A673 (cell line): ENCODE measurements around the gene NPTX1. TPM values are rescaled to one million over a fixed set of nuclear protein-coding genes. Genes with fewer than 3 reads are reported as not detected.

Experiments used
- BruUV-seq: library from RNA; stranded (reverse); fragments of 400-500 nt; replicated peaks from 2 replicates; lab custom pipeline; 2021; lab: Mats Ljungman, UMichigan
- CTCF ChIA-PET: fragments of 300-600 bp; sonication (Branson Sonifier 250); formaldehyde crosslinking; loops from one replicate; lab custom pipeline; 2022; ENCODE audit warnings: antibody characterized with exemption; lab: Charles Lee
- POLR2A ChIA-PET: fragments of 300-600 bp; sonication (Branson Sonifier 250); formaldehyde crosslinking; loops from one replicate; lab custom pipeline; 2022; ENCODE audit warnings: antibody characterized with exemption; ENCODE audit not compliant: low non-redundant PET; lab: Charles Lee
- DNase-seq: peaks from one replicate; pipeline ENCODE4 v3.0.0-alpha.2; 2015; ENCODE audit warnings: low spot score
- H3K27ac ChIP-seq: fragments of 200-600 bp; sonication (generic); 2 replicates; pipeline ENCODE4 v1.5.1; 2016; ENCODE audit warnings: mixed run types, low read depth, mild to moderate bottlenecking, mixed read lengths, antibody characterized with exemption, low read length; ENCODE audit not compliant: poor library complexity, severe bottlenecking
- H3K27me3 ChIP-seq: fragments of 200-600 bp; sonication (generic); replicated peaks from 2 replicates; pipeline ENCODE4 v1.6.1; 2017; ENCODE audit warnings: mixed run types, low read depth, mild to moderate bottlenecking, mixed read lengths, antibody characterized with exemption, low read length; ENCODE audit not compliant: insufficient read depth, poor library complexity
- H3K36me3 ChIP-seq: fragments of 200-600 bp; sonication (generic); 2 replicates; pipeline ENCODE4 v1.6.1; 2016; ENCODE audit warnings: mixed run types, mild to moderate bottlenecking, mixed read lengths, antibody characterized with exemption, low read length; ENCODE audit not compliant: insufficient read depth, poor library complexity, severe bottlenecking
- H3K4me1 ChIP-seq: fragments of 200-600 bp; sonication (generic); 2 replicates; pipeline ENCODE4 v1.6.1; 2017; ENCODE audit warnings: mixed run types, mild to moderate bottlenecking, mixed read lengths, antibody characterized with exemption, low read length; ENCODE audit not compliant: insufficient read depth, poor library complexity, severe bottlenecking
- H3K4me3 ChIP-seq: fragments of 200-600 bp; sonication (generic); 2 replicates; pipeline ENCODE4 v1.5.1; 2016; ENCODE audit warnings: low read depth, mixed run types, mild to moderate bottlenecking, mixed read lengths, low read length; ENCODE audit not compliant: poor library complexity, severe bottlenecking
- H3K9me3 ChIP-seq: fragments of 200-600 bp; sonication (generic); 2 replicates; pipeline ENCODE4 v1.6.1; 2016; ENCODE audit warnings: mixed run types, low read depth, mild to moderate bottlenecking, mixed read lengths, antibody characterized with exemption, low read length; ENCODE audit not compliant: poor library complexity, severe bottlenecking
- EZH2 ChIP-seq: fragments of 200-600 bp; sonication (generic); IDR thresholded peaks from 2 replicates; pipeline ENCODE4 v1.6.1; 2017; ENCODE audit warnings: borderline replicate concordance, low read depth, mild to moderate bottlenecking, mixed read lengths, antibody characterized with exemption, low read length; ENCODE audit not compliant: poor library complexity, severe bottlenecking
- intact Hi-C: fragments of 100-400 bp; cut with micrococcal nuclease; formaldehyde crosslinking; loops from one replicate; pipeline ENCODE4 v1.10.0; 2022; ENCODE audit not compliant: unreplicated experiment
- total RNA-seq: library from RNA; stranded (reverse); gene quantifications from 2 replicates; pipeline ENCODE4 v1.2.3, GENCODE V29; 2021
- TF ChIP-seq, protein P1 (sequence below): fragments of 300-800, 200-600 bp; sonication (generic); conservative IDR thresholded peaks from 2 replicates; pipeline ENCODE4 v1.5.1; 2017; ENCODE audit warnings: low read depth, mild to moderate bottlenecking, antibody characterized with exemption, low read length, moderate library complexity, mixed read lengths

The NPTX1 gene
- total RNA-seq, 1 experiment from 2014 or later, result 0.43 TPM

DNA sequence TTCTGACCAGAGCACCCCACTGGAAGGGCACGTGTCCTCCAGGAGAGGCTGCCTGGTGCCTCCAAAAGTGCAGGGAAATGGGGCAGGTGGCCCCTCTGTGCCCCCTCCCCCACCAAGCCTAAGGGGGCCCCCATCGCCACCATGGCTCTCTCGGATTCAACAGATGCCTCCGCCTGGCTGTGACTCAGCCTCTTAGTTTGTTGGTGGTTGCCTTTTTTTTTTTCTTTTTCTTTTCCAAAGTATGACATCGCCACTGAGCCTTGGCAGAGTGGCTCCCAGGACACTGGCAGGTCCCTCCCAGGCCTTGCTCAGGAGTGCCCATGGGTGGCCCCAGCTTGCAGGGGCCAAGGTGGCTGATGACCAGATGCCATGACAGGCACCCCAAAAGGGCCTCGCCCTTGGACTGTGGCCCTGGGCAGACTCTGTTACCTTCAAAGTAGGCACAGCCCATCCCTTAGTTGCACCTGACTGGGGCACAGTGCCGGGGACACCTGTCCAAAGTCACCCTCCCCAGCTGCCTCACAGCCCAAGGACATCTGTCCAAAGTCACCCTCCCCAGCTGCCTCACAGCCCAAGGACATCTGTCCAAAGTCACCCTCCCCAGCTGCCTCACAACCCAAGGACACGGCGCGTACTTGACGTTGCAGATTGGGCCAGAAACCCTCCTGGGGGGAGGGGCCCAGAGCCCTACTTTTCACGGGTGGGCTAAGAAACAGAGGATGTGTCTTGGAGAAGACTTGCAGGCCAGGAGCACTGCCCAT is 29.6 kb downstream of the NPTX1 start:
- CTCF ChIA-PET, result no interaction called here
- TF ChIP-seq, protein P1, sequence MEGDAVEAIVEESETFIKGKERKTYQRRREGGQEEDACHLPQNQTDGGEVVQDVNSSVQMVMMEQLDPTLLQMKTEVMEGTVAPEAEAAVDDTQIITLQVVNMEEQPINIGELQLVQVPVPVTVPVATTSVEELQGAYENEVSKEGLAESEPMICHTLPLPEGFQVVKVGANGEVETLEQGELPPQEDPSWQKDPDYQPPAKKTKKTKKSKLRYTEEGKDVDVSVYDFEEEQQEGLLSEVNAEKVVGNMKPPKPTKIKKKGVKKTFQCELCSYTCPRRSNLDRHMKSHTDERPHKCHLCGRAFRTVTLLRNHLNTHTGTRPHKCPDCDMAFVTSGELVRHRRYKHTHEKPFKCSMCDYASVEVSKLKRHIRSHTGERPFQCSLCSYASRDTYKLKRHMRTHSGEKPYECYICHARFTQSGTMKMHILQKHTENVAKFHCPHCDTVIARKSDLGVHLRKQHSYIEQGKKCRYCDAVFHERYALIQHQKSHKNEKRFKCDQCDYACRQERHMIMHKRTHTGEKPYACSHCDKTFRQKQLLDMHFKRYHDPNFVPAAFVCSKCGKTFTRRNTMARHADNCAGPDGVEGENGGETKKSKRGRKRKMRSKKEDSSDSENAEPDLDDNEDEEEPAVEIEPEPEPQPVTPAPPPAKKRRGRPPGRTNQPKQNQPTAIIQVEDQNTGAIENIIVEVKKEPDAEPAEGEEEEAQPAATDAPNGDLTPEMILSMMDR, result no peak
- no peak for TF ChIP-seq EZH2
- no peak for DNase-seq
- no TSS peak for BruUV-seq
- H3K27me3 ChIP-seq, result peaks cover 7% of the 10 kb centered on the region
- POLR2A ChIA-PET, result no interaction called here
- H3K4me1 ChIP-seq, result peaks cover 6% of the 10 kb centered on the region
- H3K4me3 ChIP-seq, result no peak overlapping the region
- no peaks in the 10 kb centered on the region for H3K36me3 ChIP-seq
- no peaks in the 10 kb centered on the region for H3K9me3 ChIP-seq
- intact Hi-C loops, result no loop called here
- no peak overlapping the region for H3K27ac ChIP-seq

DNA sequence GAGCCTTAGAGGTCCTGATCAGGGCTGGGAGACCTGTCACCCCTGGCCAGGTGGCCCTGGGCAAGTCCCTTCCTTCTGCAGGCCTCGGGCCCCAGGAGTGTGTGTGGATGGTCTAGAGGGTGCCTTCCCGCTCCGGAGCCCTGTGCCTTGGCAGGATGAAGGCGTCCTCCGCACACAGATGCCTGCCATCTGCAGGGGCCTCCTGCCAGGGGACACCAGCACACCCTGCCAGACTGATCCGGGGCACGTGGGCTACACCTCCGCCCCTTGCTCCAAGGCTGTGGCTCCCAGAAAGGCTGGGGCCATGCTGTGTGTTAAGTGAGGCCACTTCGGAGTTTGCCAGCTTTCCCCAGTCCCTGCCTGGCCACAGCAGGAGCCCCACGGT is 30.7 kb downstream of the NPTX1 start:
- no peaks in the 10 kb centered on the region for H3K9me3 ChIP-seq
- H3K4me1 ChIP-seq, result peaks cover 6% of the 10 kb centered on the region
- no peak overlapping the region for H3K4me3 ChIP-seq
- ChIA-PET POLR2A (no interaction called here), CTCF (no interaction called here)
- peaks cover 7% of the 10 kb centered on the region for H3K27me3 ChIP-seq
- DNase-seq, result no peak
- no peak overlapping the region for H3K27ac ChIP-seq
- no peak for TF ChIP-seq EZH2
- TF ChIP-seq, protein P1, result no peak
- no TSS peak for BruUV-seq
- intact Hi-C loops, result no loop called here
- H3K36me3 ChIP-seq, result no peaks in the 10 kb centered on the region

DNA sequence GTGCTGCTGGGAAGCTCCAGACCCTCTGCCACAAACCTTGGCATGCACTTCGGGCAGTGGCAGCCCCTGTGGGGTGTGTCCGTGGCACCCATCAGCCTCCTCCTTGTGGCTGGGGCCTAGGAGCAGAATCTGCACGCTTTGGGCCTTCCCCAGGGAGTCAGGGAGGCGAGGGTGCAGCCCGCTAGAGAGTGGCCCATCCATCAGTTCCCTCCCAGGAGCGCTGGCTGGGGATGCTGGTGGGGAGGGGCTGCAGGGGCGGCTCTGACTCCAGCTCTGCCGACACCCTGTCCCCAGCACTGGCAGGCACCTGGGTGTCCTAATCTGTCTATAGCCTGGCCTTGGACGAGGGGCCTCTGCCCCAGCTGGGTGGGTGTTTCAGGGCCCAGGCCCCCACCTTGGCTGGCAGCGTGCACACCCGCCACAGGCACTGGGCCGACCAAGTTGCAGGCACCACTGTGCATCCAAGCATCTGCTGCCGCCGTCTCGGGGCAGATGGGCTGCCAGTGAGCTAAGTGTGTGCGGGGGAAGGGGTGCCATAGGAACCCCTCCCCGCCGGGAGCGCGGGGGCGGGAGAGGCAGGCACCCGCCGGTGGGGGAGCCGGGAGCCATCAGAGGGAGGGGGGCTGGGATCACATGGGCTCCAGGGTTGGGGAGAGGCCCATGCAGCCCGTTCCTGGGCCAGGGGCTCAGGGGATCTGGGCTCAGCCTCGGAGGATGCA is 31.2 kb downstream of the NPTX1 start:
- DNase-seq, result no peak
- Histone ChIP-seq H3K4me1 (peaks cover 6% of the 10 kb centered on the region), H3K27ac (no peak overlapping the region), H3K4me3 (no peak overlapping the region), H3K27me3 (peaks cover 7% of the 10 kb centered on the region), H3K9me3 (no peaks in the 10 kb centered on the region), H3K36me3 (no peaks in the 10 kb centered on the region)
- TF ChIP-seq, protein P1, result no peak
- TF ChIP-seq EZH2, result no peak
- ChIA-PET CTCF (no interaction called here), POLR2A (no interaction called here)
- intact Hi-C loops, result no loop called here
- no TSS peak for BruUV-seq
